WTC11 (cell line): Measurements from ENCODE around the gene GABRA4. TPM values are rescaled to one million over a fixed set of nuclear protein-coding genes. Genes with fewer than 3 reads are reported as not detected.

Source experiments
- ATAC-seq: fragments of 200-7000 bp; cut with Tn5 transposase; 2 replicates; pipeline ENCODE4 v1.10.0; 2021; ENCODE audit warnings: mild to moderate bottlenecking, moderate library complexity
- CTCF ChIA-PET: fragments of 300-600 bp; sonication (Branson Sonifier 250); formaldehyde crosslinking; loops from one replicate; lab custom pipeline; 2021; ENCODE audit warnings: antibody characterized with exemption; lab: Charles Lee
- POLR2A ChIA-PET: fragments of 350-600 bp; sonication (Branson Sonifier 250); formaldehyde crosslinking; loops from one replicate; lab custom pipeline; 2021; ENCODE audit warnings: antibody characterized with exemption; lab: Charles Lee
- DNase-seq: peaks from one replicate; pipeline ENCODE4 v3.0.0; 2021; ENCODE audit warnings: low spot score
- H3K27ac Mint-ChIP-seq: 2 replicates; pipeline ENCODE4 v1.8.0; 2021; ENCODE audit warnings: mixed read lengths
- H3K27me3 Mint-ChIP-seq: 2 replicates; pipeline ENCODE4 v1.8.0; 2021; ENCODE audit warnings: low read depth, mild to moderate bottlenecking, moderate library complexity, mixed read lengths
- H3K36me3 Mint-ChIP-seq: 2 replicates; pipeline ENCODE4 v1.8.0; 2021; ENCODE audit warnings: mixed read lengths
- H3K4me1 Mint-ChIP-seq: 2 replicates; pipeline ENCODE4 v1.8.0; 2022; ENCODE audit warnings: mixed read lengths
- H3K4me3 Mint-ChIP-seq: 2 replicates; pipeline ENCODE4 v1.8.0; 2021; ENCODE audit warnings: mild to moderate bottlenecking, moderate library complexity, mixed read lengths
- H3K9me3 Mint-ChIP-seq: 2 replicates; pipeline ENCODE4 v1.8.0; 2021; ENCODE audit warnings: mixed read lengths
- ATF3 ChIP-seq: sonication (generic); formaldehyde crosslinking; conservative IDR thresholded peaks from 2 replicates; pipeline ENCODE4 v1.8.1; 2022; ENCODE audit warnings: mild to moderate bottlenecking, missing genetic modification reagents
- ELF4 ChIP-seq: sonication (generic); formaldehyde crosslinking; IDR thresholded peaks from 2 replicates; pipeline ENCODE4 v1.8.1; 2022; ENCODE audit warnings: low read depth, mild to moderate bottlenecking, moderate library complexity, missing genetic modification reagents
- EMX1 ChIP-seq: fragments of 250-450 bp; sonication (Bioruptor Pico); IDR thresholded peaks from 2 replicates; pipeline ENCODE4 v1.8.0; 2021; ENCODE audit warnings: mild to moderate bottlenecking
- ETV6 ChIP-seq: sonication (generic); formaldehyde crosslinking; IDR thresholded peaks from 2 replicates; pipeline ENCODE4 v1.8.1; 2022; ENCODE audit warnings: mild to moderate bottlenecking, missing genetic modification reagents
- FOXJ3 ChIP-seq: sonication (generic); formaldehyde crosslinking; IDR thresholded peaks from 2 replicates; pipeline ENCODE4 v1.9.0; 2021; ENCODE audit warnings: missing genetic modification reagents, mild to moderate bottlenecking, borderline replicate concordance
- HMGA2 ChIP-seq: fragments of 250-450 bp; sonication (Bioruptor Pico); IDR thresholded peaks from 2 replicates; pipeline ENCODE4 v1.4.0; 2021; ENCODE audit warnings: mild to moderate bottlenecking, moderate library complexity
- IRF2 ChIP-seq: sonication (generic); formaldehyde crosslinking; IDR thresholded peaks from 2 replicates; pipeline ENCODE4 v1.8.0; 2022; ENCODE audit warnings: low read depth, missing genetic modification reagents, borderline replicate concordance
- JAZF1 ChIP-seq: fragments of 250-450 bp; sonication (Bioruptor Pico); IDR thresholded peaks from 2 replicates; pipeline ENCODE4 v1.9.0; 2021; ENCODE audit warnings: moderate library complexity, mild to moderate bottlenecking, inconsistent platforms
- NFYB ChIP-seq: sonication (generic); formaldehyde crosslinking; conservative IDR thresholded peaks from 2 replicates; pipeline ENCODE4 v1.8.0; 2022; ENCODE audit warnings: low read depth, missing genetic modification reagents
- NR1H2 ChIP-seq: sonication (generic); formaldehyde crosslinking; IDR thresholded peaks from 2 replicates; pipeline ENCODE4 v1.9.0; 2021; ENCODE audit warnings: mild to moderate bottlenecking, moderate library complexity, missing genetic modification reagents
- PRDM15 ChIP-seq: sonication (generic); formaldehyde crosslinking; IDR thresholded peaks from 2 replicates; pipeline ENCODE4 v1.8.0; 2022; ENCODE audit warnings: missing genetic modification reagents
- PRRX2 ChIP-seq: fragments of 250-450 bp; sonication (Bioruptor Pico); IDR thresholded peaks from 2 replicates; pipeline ENCODE4 v1.8.0; 2021; ENCODE audit warnings: mild to moderate bottlenecking
- RELA ChIP-seq: sonication (generic); formaldehyde crosslinking; IDR thresholded peaks from 2 replicates; pipeline ENCODE4 v1.8.1; 2022; ENCODE audit warnings: missing genetic modification reagents, mild to moderate bottlenecking, borderline replicate concordance
- SOX15 ChIP-seq: fragments of 250-450 bp; sonication (Bioruptor Pico); IDR thresholded peaks from 2 replicates; pipeline ENCODE4 v1.9.0; 2021; ENCODE audit warnings: mild to moderate bottlenecking
- SP1 ChIP-seq: sonication (generic); formaldehyde crosslinking; conservative IDR thresholded peaks from 2 replicates; pipeline ENCODE4 v1.8.1; 2022; ENCODE audit warnings: missing genetic modification reagents
- TCF7 ChIP-seq: sonication (generic); formaldehyde crosslinking; IDR thresholded peaks from 2 replicates; pipeline ENCODE4 v1.8.0; 2022; ENCODE audit warnings: mild to moderate bottlenecking, low read depth, missing genetic modification reagents, moderate library complexity
- TEAD1 ChIP-seq: sonication (generic); formaldehyde crosslinking; IDR thresholded peaks from 2 replicates; pipeline ENCODE4 v1.8.0; 2022; ENCODE audit warnings: mild to moderate bottlenecking, missing genetic modification reagents
- ZBTB43 ChIP-seq: sonication (generic); formaldehyde crosslinking; IDR thresholded peaks from 2 replicates; pipeline ENCODE4 v1.8.1; 2023; ENCODE audit warnings: mild to moderate bottlenecking, missing genetic modification reagents
- ZNF317 ChIP-seq: sonication (generic); formaldehyde crosslinking; IDR thresholded peaks from 2 replicates; pipeline ENCODE4 v1.8.1; 2023; ENCODE audit warnings: low read depth, mild to moderate bottlenecking, moderate library complexity, missing genetic modification reagents, borderline replicate concordance
- ZNF416 ChIP-seq: fragments of 250-450 bp; sonication (Bioruptor Pico); IDR thresholded peaks from 2 replicates; pipeline ENCODE4 v1.9.0; 2021; ENCODE audit warnings: mild to moderate bottlenecking, inconsistent platforms
- total RNA-seq: library from RNA; stranded (reverse); gene quantifications from 3 replicates; pipeline ENCODE4 v1.2.3, GENCODE V29; 2021

The GABRA4 gene
- total RNA-seq, 1 experiment from 2014 or later = 0.20 TPM

- Mint-ChIP-seq H3K27me3 (no peaks in the 10 kb centered on the region; the same call in 1 of the 2 replicates), H3K27ac (no peak overlapping the region), H3K4me3 (no peak overlapping the region), H3K4me1 (peaks cover 7% of the 10 kb centered on the region), H3K36me3 (no peaks in the 10 kb centered on the region), H3K9me3 (peaks cover 5% of the 10 kb centered on the region; the same call in 1 of the 2 replicates)
- POLR2A ChIA-PET = no interaction called here
- no peak for DNase-seq
- TF ChIP-seq SOX15 (CRISPR knock-in tag) (no peak), ELF4 (CRISPR knock-in tag) (no peak), ETV6 (CRISPR knock-in tag) (no peak), HMGA2 (CRISPR knock-in tag) (no peak), TCF7 (CRISPR knock-in tag) (no peak)
- CTCF ChIA-PET = no interaction called here
- no peak for ATAC-seq
Observed at GRCh38 chr4:47012676-47013075, 19.3 kb upstream of the GABRA4 start.

GRCh38 chr4:47010912-47011446 lies 17.6 kb upstream of the GABRA4 start:
- ATAC-seq = no peak
- TF ChIP-seq JAZF1 (CRISPR knock-in tag) (no peak), RELA (no peak), PRDM15 (no peak)
- H3K27ac Mint-ChIP-seq = no peak overlapping the region
- no peak for DNase-seq
- no peaks in the 10 kb centered on the region; the same call in 1 of the 2 replicates for H3K27me3 Mint-ChIP-seq
- peaks cover 5% of the 10 kb centered on the region; the same call in 1 of the 2 replicates for H3K9me3 Mint-ChIP-seq
- H3K36me3 Mint-ChIP-seq = no peaks in the 10 kb centered on the region
- no peak overlapping the region for H3K4me3 Mint-ChIP-seq
- peaks cover 7% of the 10 kb centered on the region for H3K4me1 Mint-ChIP-seq
- ChIA-PET CTCF (no interaction called here), POLR2A (no interaction called here)

- no peaks in the 10 kb centered on the region for H3K27me3 Mint-ChIP-seq
- H3K4me3 Mint-ChIP-seq = no peak overlapping the region
- DNase-seq (no peak), ATAC-seq (no peak)
- H3K27ac Mint-ChIP-seq = no peak overlapping the region
- TF ChIP-seq NFYB (CRISPR knock-in tag) (no peak), RELA (no peak), NR1H2 (CRISPR knock-in tag) (no peak), IRF2 (CRISPR knock-in tag) (no peak), ZNF416 (no peak), ZNF317 (CRISPR knock-in tag) (no peak), PRRX2 (CRISPR knock-in tag) (no peak), JAZF1 (CRISPR knock-in tag) (no peak), ATF3 (CRISPR knock-in tag) (no peak), SP1 (CRISPR knock-in tag) (no peak), FOXJ3 (no peak), PRDM15 (no peak), TEAD1 (CRISPR knock-in tag) (no peak), EMX1 (no peak), ZBTB43 (no peak)
- POLR2A ChIA-PET = no interaction called here
- peaks cover 7% of the 10 kb centered on the region for H3K4me1 Mint-ChIP-seq
- CTCF ChIA-PET = no interaction called here
- H3K9me3 Mint-ChIP-seq = peaks cover 5% of the 10 kb centered on the region; the same call in 1 of the 2 replicates
- no peaks in the 10 kb centered on the region for H3K36me3 Mint-ChIP-seq
Observed at GRCh38 chr4:47010347-47010911, 17.0 kb upstream of the GABRA4 start.
